ENCODE data around the gene THBS3.
"Not testable (repeated sequence)": the region's sequence is repeated elsewhere in the genome, so short reads cannot be mapped to it uniquely, and the experiment has no call there.

The THBS3 gene

GRCh38 chr1:155233502-155233901 is 25.8 kb upstream of the THBS3 start:
- DNase-seq: not testable (repeated sequence)

- DNase-seq: not testable (repeated sequence)
Measured at GRCh38 chr1:155232001-155232978, 24.6 kb upstream of the THBS3 start.

- DNase-seq: not testable (repeated sequence)
Measured at GRCh38 chr1:155231302-155231701, 23.6 kb upstream of the THBS3 start.

GRCh38 chr1:155228096-155228427 is 20.4 kb upstream of the THBS3 start:
- DNase-seq: no peak

- peak; percentile 99 for DNase-seq
Measured at GRCh38 chr1:155227261-155228095, 19.8 kb upstream of the THBS3 start.

GRCh38 chr1:155226910-155227260 is 19.2 kb upstream of the THBS3 start:
- DNase-seq: no peak

- peak; percentile 84 to 88 for DNase-seq
Measured at GRCh38 chr1:155226188-155226909, 18.7 kb upstream of the THBS3 start.

GRCh38 chr1:155225404-155225759 is 17.7 kb upstream of the THBS3 start:
- DNase-seq: not testable (repeated sequence)

- DNase-seq: no peak
Measured at GRCh38 chr1:155223047-155223446, 15.3 kb upstream of the THBS3 start.

GRCh38 chr1:155220211-155220965 is 12.7 kb upstream of the THBS3 start:
- not testable (repeated sequence) for DNase-seq

GRCh38 chr1:155219592-155220031 is 11.9 kb upstream of the THBS3 start:
- peak; percentile 35 to 47 for DNase-seq

GRCh38 chr1:155218854-155219591 is 11.3 kb upstream of the THBS3 start:
- peak; percentile 43 to 52 for DNase-seq

- DNase-seq: peak in 1 of 2 donors; percentile 45
Measured at GRCh38 chr1:155214702-155215101, 7.0 kb upstream of the THBS3 start.

- DNase-seq: not testable (repeated sequence)
Measured at GRCh38 chr1:155212051-155212440, 4.3 kb upstream of the THBS3 start.

- not testable (repeated sequence) for DNase-seq
Measured at GRCh38 chr1:155211381-155212050, 3.8 kb upstream of the THBS3 start.

- DNase-seq: peak in 1 of 2 donors; percentile 36
Measured at GRCh38 chr1:155210314-155211104, 2.8 kb upstream of the THBS3 start.

GRCh38 chr1:155209312-155209721 is 1.6 kb upstream of the THBS3 start:
- DNase-seq: no peak

GRCh38 chr1:155208541-155209311 is 1.0 kb upstream of the THBS3 start, which contains the start of gene MTX1:
MTX1 (plus strand) TSS chr1:155208695; CDS start chr1:155208805, 110 bp downstream.
- peak; percentile 95 for DNase-seq

Data from CD4-positive, alpha-beta T cell treated with Interferon alpha-2 for 1 hour (primary cell).